Inferior parietal cortex (tissue), 1 donor: ENCODE data around the gene PER2.
"Not testable (repeated sequence)": the region's sequence is repeated elsewhere in the genome, so short reads cannot be mapped to it uniquely, and the experiment has no call there.

ENCODE experiments used
- DNase-seq: peaks from one replicate; pipeline ENCODE4 v3.0.0-alpha.2; 2016; ENCODE audit errors: extremely low spot score

PER2 gene

DNA sequence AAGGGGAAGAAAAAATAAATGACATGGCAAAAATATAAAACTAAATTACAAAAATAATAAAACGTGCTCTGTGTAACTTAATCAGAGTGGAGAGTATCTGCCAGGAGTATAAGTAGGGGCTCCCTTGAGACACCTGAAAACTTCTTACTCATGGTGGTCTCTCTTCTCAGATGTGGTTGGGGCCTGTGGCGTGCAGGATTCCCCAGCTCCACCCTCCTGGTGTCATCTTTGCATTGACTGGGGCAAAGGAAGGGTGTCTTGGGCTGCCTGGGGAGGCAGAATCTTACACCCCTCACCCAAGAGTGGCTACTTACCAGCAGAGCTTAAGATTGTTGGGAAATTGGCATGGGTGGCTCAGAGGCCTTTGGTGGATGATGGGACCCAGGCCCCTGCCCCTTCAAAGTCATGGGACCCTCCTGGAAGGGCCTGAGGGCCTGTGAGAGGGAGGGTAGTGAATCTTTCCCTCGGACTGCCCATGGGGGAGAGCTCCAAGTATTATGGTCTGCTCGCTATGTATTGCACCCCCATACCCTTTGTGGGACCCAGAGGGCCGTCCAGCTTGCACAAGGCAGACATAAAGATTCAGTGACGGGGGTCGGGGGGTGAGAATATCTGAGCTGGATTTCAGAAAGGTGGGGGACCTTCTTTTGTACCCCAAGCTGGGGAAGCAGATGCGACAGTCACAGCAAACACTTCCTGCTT lies 25.0 kb upstream of the PER2 start:
- no peak for DNase-seq

DNA sequence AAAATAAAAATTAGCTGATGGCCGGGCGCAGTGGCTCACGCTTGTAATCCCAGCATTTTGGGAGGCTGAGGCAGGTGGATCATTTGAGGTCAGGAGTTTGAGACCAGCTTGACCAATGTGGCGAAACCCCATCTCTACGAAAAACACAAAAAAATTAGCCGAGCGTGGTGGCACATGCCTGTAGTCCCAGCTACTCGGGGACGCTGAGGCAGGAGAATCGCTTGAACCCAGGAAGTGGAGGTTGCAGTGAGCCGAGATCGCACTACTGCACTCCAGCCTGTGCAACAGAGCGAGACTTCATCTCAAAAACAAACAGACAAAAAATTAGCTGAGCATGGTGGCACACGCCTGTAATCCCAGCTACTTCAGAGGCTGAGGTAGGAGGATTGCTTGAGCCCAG lies 22.3 kb upstream of the PER2 start:
- DNase-seq, result not testable (repeated sequence)

DNA sequence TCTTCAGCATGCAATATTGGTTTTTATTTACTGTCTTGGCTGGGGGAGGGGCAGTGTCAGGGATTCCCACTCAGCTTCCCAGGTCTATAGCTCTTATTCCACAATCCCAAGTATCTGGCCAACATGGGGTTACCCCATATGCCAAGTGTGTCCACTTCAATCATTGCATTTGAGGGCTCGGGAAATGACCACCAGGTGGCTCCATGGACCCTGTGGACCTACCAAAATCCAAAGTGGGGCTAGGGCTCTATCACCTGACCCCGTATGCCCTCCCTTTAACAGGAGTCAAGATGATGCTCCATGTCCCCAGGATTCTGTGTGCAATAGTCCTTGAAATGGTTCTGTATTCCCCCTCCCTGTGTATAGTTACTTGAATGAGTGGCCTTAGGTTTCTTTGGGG lies 19.8 kb upstream of the PER2 start:
- DNase-seq, result no peak

DNA sequence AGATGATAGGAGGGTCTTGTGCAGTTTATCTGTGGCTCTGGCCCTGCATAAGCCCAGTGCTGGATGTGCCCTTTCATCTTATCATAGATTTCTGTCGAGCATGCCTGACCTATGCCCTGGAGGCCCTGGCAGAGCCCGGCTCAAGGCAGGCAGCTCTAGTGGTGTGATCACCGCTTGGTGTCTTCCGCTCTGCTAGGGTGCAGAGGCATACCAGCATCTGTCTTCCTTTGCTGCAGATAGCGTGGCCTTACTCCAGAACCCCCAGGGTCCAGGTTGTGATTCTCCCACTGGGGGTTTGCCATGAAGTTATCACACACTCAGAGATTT lies 18.2 kb upstream of the PER2 start:
- DNase-seq, result no peak

DNA sequence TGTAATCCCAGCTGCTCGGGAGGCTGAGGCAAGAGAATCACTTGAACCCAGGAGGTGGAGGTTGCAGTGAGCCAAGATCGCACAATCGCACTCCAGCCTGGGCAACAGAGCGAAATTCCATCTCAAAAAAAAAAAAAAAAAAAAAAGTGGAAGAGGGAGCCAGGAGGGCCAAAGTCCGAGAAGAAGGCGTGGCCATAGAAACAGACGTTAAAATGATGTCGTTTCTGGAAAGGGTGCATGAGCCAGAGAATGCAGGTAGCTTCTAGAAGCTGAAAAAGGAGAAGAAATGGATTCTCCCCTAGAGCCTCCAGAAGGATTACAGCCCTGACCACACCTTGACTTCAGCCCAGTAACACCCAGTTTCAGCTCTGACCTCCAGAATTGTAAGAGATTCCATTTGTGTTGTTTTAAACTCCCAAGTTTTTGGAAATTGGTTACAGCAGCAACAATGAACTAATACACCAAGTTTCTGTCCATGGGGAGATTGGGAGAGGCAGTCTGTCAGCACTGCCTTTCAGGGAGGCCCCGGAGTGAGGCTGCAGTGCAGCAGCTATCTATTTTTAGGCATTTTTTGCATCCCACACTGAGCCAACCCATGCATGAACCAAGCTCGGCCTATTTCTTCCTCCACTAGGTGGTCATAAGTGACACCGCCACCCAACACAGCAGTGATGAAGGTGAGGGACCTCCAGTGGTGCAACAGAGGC lies 17.7 kb upstream of the PER2 start:
- no peak for DNase-seq

DNA sequence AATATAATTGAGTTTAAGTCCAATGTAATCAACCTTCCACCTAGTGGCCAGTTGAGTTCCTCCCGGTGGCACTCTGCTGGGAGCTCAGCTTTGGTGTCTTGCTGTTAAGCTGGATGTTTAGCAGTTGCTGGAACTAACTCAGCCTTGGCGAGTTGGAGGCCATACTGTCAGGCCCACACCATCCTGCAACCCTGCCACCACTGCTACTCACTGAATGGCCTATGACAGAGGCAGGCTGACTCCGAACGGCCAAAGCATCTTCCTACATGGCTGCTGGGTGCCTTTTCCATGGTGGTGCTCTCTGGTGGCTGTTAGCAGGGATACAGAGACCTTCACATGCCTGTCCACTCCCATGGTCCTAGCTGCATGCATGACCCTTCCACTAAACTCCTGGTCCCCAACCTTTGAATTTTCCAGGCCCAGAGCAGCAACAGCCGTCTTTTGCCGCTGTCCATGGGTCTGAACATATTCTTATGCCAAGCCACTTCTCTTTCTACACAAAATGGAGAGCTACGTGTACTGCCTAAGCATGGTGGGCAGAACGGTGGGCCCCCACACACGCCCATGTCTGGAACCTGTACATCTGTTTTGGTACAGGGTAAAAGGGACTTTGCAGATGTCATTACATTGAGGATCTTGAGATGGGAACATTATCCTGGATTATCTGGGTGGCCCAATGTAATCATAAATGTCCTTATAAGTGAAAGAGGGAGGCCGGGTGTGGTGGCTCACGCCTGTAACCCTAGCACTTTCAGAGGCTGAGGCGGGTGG lies 16.9 kb upstream of the PER2 start:
- DNase-seq, result no peak

DNA sequence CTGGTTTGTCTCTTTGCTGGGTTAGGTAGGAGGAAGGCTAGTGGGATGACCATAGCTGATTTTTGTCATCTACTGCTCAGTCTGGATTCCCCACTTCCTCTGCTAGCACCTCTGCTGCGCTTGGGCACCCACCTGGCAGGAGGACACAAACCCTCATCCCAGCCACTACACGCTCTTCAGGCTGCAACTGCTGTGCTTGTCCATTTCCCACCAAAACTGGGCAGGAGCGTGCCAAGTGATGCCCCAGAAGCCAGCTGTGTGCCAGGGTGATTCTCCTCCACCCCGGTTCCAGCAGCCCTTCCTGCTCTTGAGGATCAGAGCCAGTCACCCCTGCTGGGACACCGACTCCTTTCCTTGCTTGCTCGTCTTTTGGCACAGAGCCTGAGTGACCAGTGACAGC lies 15.7 kb upstream of the PER2 start:
- DNase-seq, result no peak

DNA sequence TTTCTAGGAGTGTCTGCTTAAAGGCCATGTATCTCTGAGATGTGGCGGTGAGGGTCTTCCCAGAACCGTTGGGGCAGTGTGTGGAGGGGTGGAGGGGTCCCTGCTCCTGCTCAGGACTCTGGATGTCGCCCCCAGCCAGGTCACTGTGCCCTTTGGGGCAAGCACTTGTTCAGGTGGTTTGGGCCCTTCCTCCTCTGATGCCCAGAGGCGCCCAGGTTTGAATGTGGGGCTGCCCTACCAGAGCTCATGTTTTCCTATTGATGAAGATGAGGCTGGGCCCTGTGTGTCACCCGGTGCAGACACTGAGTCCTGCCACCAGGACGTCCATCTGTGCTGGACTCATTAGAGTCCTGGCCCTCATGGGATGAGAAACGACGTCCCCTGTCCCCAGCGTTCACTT lies 14.3 kb upstream of the PER2 start:
- no peak for DNase-seq

DNA sequence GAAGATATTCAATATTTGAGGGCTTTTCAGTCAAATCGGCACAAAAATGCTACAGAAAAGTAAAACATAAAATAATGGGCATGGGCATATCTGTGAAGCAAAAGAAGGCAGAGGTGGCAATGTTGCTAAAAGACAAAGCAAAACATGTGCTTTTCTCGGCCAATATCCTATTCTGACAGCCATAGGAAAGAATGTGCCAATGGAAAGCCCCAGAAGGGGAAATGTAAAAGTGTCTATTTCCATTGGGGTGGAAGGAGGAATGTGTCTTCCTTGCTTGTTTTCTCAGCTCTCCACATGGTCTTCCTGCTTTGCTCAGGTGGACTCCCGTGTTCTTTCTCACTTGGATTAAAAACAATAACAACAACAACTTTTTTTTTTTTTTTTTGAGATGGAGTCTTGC lies 13.7 kb upstream of the PER2 start:
- DNase-seq, result no peak

DNA sequence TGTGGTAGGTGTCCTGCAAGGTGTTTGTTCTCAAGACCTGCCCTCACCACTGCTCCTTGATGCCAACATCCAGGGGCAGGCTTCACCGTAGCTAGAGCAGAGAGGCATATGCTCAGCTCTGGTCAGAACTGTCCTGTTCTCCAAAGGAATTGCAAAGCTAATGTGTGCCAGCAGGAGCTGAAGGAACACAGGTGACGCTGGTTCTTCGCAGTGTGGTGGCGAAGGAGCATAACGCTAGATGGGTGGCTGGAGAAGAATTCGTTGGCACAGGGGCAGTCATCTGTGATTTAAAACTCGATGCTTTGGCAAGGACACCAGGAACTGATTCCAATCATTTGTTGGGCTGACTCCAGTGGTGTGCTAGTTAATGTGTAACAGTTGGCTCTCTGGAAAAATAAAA lies 11.4 kb upstream of the PER2 start:
- no peak for DNase-seq

DNA sequence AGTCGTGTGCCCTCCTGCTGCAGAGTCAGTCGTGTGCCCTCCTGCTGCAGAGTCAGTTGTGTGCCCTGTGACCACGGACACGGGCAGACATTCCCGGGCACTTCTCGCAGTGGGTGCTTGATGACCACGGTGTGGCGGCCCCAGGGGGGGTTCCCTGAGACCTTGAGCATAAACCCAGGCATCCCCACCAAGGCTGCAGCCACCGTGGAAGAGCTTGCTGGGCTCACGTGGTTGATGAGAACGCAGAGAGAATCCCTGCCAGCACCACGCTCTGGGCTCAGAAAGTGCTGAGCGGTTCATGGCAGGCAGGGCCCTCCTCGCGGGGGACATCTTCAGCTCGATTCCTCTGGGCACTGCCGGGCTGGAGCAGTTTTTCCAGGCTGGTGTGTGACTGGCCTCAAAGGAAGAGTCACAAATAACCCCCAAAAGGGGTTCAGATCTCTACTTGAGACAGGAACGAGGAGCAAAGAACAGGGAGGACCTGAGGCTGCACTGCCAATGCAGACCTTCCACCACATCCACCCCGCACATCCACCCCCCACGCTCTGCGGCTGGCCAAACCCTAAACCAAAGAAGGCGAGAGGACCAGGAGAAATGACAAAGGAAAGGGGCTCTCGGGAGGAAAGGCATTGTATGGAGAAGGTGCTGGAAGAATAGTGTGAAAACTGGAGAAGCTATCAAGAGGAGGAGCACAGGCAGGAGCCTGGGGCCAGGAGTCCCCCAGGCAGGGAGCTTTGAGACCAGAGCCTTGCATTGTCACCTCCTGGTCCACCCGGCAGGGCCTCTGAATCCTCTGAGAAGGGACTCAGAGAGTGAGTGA lies 8.4 kb upstream of the PER2 start:
- DNase-seq, result no peak

DNA sequence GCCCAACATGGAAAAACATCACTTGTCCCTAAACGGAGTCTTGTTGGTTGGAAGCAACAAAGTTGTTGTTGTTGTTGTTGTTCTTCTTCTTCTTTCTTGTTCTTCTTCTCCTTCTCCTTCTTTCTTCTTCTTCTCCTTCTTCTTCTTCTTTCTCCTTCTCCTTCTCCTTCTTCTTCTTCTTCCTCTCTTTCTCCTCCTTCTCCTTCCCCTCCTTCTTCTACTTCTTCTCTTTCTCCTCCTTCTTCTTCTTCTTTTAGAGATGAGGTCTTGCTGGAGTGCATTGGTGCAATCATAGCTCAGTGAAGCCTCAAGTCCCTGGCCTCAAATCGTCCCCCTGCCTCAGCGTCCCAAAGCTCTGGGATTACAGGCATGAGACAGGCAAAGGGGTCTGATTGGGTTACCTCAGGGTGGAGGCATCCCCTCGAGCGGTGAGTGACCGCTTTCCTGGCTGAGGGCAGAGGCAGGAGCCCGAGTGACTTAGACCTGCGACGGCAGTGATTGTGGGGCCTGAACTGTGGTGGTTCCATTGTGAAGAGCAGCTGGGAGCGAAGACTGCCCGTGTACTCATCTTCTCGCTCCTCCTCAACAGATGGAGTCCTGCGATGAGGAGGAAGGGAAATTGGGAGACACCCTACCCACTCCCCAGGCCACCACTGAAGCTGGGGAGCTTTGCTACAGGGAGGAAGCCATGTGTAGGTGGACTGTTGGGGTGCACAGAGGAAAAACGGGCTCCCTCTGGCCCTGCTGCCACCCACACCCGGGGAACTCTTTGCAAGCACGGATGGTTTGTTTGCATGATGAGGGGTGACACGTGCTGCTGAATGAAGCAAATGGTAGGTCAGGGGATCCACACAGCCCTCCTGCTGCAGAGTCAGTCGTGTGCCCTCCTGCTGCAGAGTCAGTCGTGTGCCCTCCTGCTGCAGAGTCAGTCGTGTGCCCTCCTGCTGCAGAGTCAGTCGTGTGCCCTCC lies 7.0 kb upstream of the PER2 start:
- DNase-seq, result no peak

DNA sequence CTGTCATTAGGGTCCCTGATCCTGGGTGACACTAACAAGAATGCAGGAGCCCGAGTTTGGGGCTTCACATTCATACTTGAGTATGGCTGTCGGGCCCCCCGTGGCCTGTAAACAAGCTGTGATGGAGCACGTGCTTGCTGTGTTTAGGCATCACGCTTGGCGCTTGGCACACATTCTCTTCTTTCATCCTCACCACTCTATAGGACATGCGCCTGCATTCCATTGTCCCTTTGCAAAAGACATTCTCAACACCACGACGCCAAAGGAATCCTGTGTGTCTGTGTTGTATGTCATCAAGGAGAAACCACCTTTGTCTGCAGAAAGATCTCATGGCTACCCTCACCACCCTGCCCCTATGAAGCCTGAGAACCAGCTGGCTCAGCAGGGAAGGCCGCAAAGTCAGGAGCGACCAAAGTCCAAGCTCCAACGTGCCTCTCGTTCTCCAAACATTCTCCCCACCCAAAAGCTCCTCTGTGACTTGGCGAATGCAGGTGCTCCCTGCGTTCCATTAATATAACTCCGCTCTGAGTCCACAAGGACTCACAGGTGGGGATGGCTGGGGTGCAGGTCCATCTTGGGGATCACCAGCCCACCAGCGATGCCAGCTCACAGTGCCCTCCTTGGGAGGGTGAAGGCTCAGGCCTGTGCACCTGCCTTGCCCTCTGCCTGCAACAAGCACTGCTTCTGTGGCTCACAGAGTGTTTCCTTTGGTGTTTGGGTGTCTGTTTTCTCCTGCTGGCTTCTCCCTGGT lies 6.2 kb upstream of the PER2 start:
- DNase-seq, result no peak

DNA sequence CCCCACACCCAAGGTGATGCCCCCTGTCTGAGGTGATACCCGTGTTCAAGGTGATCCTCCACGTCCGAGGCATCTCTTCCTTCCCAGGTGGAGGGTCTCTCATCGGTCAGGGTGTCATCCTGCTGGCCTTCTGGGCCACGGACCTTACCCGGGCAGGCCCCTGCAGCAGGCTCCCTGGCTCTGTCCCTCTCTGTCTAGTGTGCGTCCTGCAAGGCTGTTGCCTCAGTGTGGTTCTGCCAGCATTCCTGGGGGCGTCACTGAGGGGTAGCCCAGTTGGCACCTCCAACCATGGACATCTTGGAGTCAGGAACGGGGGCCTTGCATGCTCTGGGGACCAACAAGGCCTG lies 5.6 kb upstream of the PER2 start:
- no peak for DNase-seq

DNA sequence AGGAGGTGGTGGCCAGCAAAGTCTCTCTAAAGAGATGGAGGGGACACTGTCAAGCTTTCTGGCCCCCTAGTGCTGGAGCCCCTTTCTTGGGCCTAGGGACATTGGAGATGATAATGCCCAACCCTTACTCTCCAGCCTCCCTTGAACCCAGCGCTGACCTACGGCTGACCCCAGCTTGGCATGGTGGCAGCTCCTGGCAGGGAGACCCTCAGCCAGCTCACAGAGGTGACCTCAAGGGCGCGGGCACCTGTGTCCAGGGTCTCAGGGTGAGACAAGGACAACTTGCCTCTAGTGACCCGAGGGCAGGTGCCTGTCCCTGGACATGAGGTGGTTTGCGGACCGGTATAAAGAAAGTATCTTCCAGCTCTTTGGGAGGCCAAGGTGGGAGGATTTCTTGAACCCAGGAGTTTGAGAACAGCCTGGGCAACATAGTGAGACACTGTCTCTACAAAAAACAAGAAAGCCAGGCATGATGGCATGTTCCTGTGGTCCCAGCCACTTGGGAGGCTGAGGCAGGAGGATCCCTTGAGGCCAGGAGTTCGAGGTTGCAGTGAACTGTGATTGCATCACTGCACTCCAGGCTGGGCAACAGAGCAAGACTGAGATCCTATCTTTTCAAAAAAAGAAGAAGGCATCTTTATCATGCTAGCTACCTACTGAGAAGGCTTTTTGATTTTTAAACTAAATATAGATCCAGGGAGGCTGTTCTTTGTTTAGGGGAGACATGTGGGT lies 3.3 kb upstream of the PER2 start:
- no peak for DNase-seq

DNA sequence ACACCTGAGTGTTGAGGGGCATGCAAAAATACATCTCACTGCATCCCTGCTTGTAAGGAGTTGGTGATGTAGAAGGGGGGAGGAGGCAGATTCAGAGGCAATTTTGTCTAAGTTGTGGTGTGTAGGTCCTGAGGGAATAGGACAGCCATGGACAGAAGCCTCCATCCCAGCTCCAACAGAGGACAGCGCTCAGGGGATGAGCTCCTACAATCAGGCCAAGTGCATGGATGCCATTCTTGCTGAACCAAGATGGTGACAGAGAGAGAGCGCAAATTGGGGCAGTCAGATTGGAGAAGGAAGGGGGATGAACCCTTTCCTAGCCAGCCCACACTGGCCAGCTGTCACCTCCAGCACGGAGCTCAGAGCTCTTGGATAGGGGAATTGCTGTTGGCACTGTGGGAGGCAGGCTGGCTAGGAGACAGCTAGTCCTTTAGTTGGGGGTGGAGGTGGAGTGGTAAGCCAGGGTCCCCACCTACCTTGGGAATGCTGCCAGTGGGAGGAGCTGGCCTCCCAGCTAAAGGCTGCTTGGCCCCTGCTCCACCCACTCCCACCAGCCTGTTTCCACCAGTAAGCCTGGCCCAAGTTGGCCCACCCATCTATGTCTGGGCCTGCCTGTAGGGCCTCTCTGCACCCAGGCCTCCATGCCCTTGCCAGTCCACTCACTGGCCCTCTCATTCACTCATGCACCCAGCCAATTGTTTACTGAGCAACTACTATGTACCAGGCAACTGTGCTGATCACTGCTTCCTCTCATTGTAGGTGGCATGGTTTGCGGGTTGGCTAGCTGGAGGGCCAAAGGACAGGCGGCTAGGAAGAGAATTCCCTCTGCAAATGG lies 2.5 kb upstream of the PER2 start:
- no peak for DNase-seq

DNA sequence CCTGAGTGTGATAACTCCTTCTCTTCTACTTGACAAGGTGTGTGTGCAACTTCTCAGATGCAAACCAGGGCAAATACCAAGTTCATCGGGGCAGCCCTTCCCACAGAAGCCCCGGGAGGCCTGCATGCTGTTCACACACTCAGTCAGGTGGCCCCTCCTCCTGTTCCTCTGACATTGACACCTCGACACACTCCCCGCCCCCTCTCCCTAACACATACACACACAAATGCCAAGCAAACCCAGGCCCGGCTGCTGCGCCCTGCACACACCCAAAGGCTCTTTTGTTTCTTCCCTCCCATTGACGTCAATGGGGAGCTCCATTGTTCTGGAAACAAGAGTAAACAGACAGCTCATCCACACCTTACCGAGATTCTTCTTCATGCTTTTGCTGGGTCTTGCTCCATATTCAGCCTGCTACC lies 1.7 kb upstream of the PER2 start:
- DNase-seq, result peak; percentile 50

DNA sequence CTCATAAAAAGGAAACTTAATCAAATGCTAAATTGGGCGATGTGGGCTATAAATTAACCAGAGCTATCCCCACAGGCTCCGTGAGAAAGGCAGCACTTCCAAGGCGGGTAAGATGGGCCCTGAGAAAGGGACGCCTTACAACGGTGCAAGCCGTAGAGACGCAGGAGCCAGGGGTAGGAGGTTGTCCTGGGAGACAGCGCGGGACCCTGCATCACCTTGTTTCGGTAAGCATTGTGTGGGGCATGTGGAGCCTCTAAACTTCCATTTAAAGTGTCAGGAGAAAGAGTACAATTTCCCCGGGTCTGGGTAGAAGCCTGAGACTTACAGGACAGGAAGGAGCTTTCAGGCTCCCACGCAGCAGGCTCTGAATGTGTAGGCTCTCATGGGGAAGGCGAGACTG lies 1.2 kb upstream of the PER2 start:
- peak; percentile 6 for DNase-seq
